Measurements from ENCODE around the gene PEX16. TPM values are rescaled to one million over a fixed set of nuclear protein-coding genes. Genes with fewer than 3 reads are reported as not detected.

PEX16 gene
- total and polyA plus RNA-seq, 2 of the 13 experiments (the other 11 are each of a cell fraction or from before 2014, with no cell fraction given) = 12.5 to 21.8 TPM

DNA sequence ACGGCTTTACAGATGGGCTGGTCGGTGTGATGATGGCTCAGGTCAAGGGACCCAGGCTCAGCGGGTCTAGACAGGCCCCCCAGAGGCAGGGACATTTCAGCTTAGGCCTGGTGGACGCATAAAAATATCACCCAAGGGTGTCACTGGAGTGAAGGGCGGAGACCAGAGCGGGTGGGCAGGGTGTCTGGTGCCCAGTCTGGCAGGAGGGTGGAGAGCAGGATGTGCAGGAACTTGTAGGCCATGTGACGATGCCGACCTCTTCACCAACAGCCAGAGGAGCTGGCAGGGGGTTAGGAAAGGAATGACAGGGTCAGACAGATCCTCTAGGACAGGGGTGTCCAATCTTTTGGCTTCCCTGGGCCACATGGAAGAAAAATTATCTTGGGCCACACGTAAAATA, 27.7 kb downstream of the PEX16 start:
- ChIA-PET POLR2A (no interaction called here), CTCF (ENCODE audit: low intra/inter-chr PET ratio, low total read pairs) (no interaction called here)
- in situ Hi-C loops (cut with HindIII; ENCODE audit: extremely low pct_ligation_motif_present, low pct_unique_long_range_greater_than_20kb) = no loop called here
- H3K27me3 ChIP-seq (ENCODE audit: control insufficient read depth in 1 of 2, insufficient read depth in 2 of 2, low read length in 2 of 2) = no peaks in the 10 kb centered on the region; a peak in 3 of 5 replicates
- H3K9ac ChIP-seq (ENCODE audit: insufficient read depth, low read depth, low read length) = no peak overlapping the region
- intact Hi-C loops (cut with micrococcal nuclease; ENCODE audit: unreplicated experiment) = no loop called here
- BruUV-seq (replicated peaks) = no TSS peak
- ATAC-seq (no peak), DNase-seq (ENCODE audit: low spot score) (no peak), FAIRE-seq (no peak)
- WGBS (ENCODE audit: low lambda C conversion rate) = 57% methylated on average over 7 of the region's 9 CpGs
- TF ChIP-seq ZNF331 (CRISPR knock-in tag; IDR thresholded peaks at IDR 0.05) (no peak), ZNF572 (CRISPR knock-in tag; IDR thresholded peaks at IDR 0.05) (no peak), ATAD3A (CRISPR knock-in tag; IDR thresholded peaks at IDR 0.05) (no peak), ZZZ3 (CRISPR knock-in tag; IDR thresholded peaks at IDR 0.05; ENCODE audit: borderline replicate concordance) (no peak), FIP1L1 (IDR thresholded peaks at IDR 0.05; ENCODE audit: borderline replicate concordance, insufficient read depth, low read depth, low read length) (no peak), CHCHD3 (CRISPR knock-in tag; IDR thresholded peaks at IDR 0.05) (no peak), ZNF292 (CRISPR knock-in tag; IDR thresholded peaks at IDR 0.05; ENCODE audit: borderline replicate concordance, low read depth) (no peak), SOX5 (CRISPR knock-in tag; IDR thresholded peaks at IDR 0.05; ENCODE audit: borderline replicate concordance) (no peak), KDM1A (CRISPR knock-in tag; IDR thresholded peaks at IDR 0.05) (no peak), HNF4A (CRISPR knock-in tag; IDR thresholded peaks at IDR 0.05) (no peak), ZNF607 (CRISPR knock-in tag; IDR thresholded peaks at IDR 0.05; ENCODE audit: borderline replicate concordance) (no peak), ZNF138 (CRISPR knock-in tag; IDR thresholded peaks at IDR 0.05; ENCODE audit: low read depth) (no peak), MIXL1 (CRISPR knock-in tag; IDR thresholded peaks at IDR 0.05) (no peak), NFE2 (CRISPR knock-in tag; IDR thresholded peaks at IDR 0.05) (no peak), ZBTB7B (CRISPR knock-in tag; IDR thresholded peaks at IDR 0.05) (no peak), ZNF224 (CRISPR knock-in tag; IDR thresholded peaks at IDR 0.05) (no peak), XBP1 (CRISPR knock-in tag; IDR thresholded peaks at IDR 0.05) (no peak), ZEB1 (IDR thresholded peaks at IDR 0.05; ENCODE audit: insufficient replicate concordance, low read depth) (no peak)
- TF ChIP-seq, protein P1, sequence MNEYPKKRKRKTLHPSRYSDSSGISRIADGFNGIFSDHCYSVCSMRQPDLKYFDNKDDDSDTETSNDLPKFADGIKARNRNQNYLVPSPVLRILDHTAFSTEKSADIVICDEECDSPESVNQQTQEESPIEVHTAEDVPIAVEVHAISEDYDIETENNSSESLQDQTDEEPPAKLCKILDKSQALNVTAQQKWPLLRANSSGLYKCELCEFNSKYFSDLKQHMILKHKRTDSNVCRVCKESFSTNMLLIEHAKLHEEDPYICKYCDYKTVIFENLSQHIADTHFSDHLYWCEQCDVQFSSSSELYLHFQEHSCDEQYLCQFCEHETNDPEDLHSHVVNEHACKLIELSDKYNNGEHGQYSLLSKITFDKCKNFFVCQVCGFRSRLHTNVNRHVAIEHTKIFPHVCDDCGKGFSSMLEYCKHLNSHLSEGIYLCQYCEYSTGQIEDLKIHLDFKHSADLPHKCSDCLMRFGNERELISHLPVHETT (CRISPR knock-in tag; conservative IDR thresholded peaks at IDR 0.05) = no peak
- TF ChIP-seq, protein P2, sequence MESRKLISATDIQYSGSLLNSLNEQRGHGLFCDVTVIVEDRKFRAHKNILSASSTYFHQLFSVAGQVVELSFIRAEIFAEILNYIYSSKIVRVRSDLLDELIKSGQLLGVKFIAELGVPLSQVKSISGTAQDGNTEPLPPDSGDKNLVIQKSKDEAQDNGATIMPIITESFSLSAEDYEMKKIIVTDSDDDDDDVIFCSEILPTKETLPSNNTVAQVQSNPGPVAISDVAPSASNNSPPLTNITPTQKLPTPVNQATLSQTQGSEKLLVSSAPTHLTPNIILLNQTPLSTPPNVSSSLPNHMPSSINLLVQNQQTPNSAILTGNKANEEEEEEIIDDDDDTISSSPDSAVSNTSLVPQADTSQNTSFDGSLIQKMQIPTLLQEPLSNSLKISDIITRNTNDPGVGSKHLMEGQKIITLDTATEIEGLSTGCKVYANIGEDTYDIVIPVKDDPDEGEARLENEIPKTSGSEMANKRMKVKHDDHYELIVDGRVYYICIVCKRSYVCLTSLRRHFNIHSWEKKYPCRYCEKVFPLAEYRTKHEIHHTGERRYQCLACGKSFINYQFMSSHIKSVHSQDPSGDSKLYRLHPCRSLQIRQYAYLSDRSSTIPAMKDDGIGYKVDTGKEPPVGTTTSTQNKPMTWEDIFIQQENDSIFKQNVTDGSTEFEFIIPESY (CRISPR knock-in tag; IDR thresholded peaks at IDR 0.05) = no peak
- no peaks in the 10 kb centered on the region for H3K79me2 ChIP-seq (ENCODE audit: insufficient read depth, low read length)
- peaks cover 9% of the 10 kb centered on the region for H3K4me1 ChIP-seq (ENCODE audit: insufficient read depth, low read length)
- H4K20me1 ChIP-seq (ENCODE audit: insufficient read depth, low read length) = peaks cover 5% of the 10 kb centered on the region; the same call in 1 of the 2 replicates
- H3K9me3 ChIP-seq (ENCODE audit: low read length) = no peaks in the 10 kb centered on the region
- H3K36me3 ChIP-seq (replicated peaks in 1 of 2; ENCODE audit: control insufficient read depth in 1 of 2, insufficient read depth in 2 of 2, low read length in 2 of 2) = no peaks in the 10 kb centered on the region
- no peak overlapping the region for H3K4me3 ChIP-seq (replicated peaks in 1 of 3; ENCODE audit: insufficient read depth in 1 of 3, low read depth in 2 of 3, low read length in 3 of 3)
- H3K27ac ChIP-seq (ENCODE audit: extremely low read length, insufficient read depth, low read length) = no peak overlapping the region
- no peak overlapping the region for H3K4me2 ChIP-seq (ENCODE audit: low read depth, low read length)
- H2AFZ ChIP-seq (ENCODE audit: low read length) = no peak overlapping the region
